GM21381 (cell line): Measurements from ENCODE around the gene NLRP6.
A peak's percentile ranks its signal among the peaks of the same experiment; 100 is the strongest.
"Not testable (repeated sequence)": the region's sequence is repeated elsewhere in the genome, so short reads cannot be mapped to it uniquely, and the experiment has no call there.

Experiments
- ATAC-seq: cut with Tn5 transposase; IDR thresholded peaks from one replicate; pipeline ENCODE4 v1.9.1; 2021; ENCODE audit warnings: mild to moderate bottlenecking, moderate library complexity; ENCODE audit not compliant: unreplicated experiment

NLRP6 gene

GRCh38 chr11:319121-319887 lies 41.1 kb downstream of the NLRP6 start:
- ATAC-seq: peak; percentile 14

- not testable (repeated sequence) for ATAC-seq
Observed at GRCh38 chr11:319888-320273, 41.7 kb downstream of the NLRP6 start.

DNA sequence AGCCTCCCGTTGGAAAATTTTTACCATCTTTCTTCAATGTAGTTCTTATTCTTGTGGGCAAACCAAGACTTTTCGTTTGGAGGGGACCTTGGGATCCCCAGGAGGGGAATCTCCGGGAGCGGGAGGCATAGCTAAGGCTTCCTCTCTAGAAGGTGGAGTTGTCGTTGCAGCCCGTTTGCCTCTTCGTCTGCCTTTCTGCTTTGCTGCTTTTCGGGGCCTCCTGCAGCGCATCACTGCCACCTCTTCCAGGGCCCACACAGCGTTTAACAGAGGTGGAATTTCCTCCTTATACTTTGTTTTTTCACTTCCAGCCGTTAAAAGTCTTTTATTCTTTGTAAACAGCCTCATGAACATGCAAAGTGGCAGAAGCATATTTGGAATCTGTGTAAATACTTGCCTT lies 45.9 kb downstream of the NLRP6 start:
- ATAC-seq: no peak

DNA sequence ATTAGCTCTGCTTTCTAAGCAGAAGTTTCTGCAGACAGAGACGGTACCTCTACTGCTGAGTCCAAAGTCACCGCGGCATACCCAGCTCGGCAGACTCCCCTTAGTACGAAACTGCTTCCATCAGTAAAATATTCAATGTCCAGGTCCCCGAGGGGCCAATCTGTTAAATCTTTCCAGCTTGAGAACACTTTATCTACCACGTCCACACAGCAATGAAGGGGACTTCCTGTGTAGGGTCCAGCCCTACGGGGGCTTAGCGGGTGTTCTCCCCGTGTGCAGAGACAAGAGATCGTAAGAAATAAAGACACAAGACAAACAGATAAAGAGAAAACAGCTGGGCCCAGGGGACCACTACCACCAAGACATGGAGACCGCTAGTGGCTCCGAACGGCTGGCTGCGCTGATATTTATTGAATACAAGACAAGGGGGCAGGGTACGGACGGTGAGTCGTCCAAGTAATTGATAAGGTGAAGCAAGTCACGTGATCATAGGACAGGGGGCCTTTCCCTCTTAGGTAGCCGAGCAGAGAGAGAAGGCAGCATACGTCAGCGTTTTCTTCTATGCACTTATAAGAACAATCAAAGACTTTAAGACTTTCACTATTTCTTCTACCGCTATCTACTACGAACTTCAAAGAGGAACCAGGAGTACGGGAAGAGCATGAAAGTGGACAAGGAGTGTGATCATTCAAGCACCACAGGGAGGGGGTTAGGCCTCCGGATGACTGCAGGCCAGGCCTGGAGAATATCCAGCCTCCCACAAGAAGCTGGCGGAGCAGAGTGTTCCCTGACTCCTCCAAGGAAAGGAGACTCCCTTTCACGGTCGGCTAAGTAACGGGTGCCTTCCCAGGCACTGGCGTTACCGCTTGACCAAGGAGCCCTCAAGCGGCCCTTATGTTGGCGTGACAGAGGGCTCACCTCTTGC lies 46.6 kb downstream of the NLRP6 start:
- not testable (repeated sequence) for ATAC-seq

DNA sequence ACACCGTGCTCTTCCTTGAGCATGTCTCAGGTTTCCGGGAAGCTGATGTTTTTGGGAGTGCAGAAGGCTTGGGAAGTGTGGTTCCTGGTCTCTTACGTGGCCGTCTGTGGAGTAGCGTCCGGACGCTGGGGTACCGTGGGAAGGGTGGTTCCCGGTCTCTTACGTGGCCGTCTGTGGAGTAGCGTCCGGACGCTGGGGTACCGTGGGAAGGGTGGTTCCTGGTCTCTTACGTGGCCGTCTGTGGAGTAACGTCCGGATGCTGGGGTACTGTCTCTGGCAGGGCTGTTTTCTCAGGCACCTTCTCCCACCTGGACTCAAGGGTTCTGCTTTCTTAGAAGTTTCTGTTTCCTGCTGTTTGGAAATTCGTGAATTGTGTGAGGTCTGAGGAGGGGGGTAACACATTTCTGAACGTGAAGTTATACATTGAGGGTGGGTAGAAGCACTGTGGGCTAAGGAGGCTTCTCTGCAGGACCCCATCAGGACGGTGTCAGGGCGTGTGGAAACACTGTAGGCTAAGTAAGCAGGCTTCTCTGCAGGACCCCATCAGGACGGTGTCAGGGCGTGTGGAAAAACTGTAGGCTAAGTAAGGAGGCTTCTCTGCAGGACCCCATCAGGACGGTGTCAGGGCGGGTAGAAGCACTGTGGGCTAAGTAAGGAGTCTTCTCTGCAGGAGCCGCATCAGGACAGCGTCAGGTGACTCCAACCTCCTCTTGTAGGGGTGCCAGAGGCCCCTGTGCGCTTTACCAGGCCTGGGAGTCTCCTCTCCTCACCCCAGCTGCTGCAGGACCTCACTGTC lies 47.8 kb downstream of the NLRP6 start:
- no peak for ATAC-seq

DNA sequence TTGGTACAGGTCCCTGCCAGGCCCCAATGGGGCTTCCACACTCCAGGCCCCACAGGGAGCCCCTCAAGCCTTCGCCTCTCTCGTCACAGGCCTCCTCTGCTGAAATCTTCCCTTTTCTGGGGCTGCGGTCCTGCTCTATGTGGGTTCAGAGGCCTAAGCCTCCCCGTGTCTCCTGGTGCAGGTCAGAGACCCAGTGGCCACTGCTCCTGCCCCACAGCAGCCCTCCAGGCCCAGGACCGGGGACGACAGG lies 48.3 kb downstream of the NLRP6 start:
- ATAC-seq: no peak

DNA sequence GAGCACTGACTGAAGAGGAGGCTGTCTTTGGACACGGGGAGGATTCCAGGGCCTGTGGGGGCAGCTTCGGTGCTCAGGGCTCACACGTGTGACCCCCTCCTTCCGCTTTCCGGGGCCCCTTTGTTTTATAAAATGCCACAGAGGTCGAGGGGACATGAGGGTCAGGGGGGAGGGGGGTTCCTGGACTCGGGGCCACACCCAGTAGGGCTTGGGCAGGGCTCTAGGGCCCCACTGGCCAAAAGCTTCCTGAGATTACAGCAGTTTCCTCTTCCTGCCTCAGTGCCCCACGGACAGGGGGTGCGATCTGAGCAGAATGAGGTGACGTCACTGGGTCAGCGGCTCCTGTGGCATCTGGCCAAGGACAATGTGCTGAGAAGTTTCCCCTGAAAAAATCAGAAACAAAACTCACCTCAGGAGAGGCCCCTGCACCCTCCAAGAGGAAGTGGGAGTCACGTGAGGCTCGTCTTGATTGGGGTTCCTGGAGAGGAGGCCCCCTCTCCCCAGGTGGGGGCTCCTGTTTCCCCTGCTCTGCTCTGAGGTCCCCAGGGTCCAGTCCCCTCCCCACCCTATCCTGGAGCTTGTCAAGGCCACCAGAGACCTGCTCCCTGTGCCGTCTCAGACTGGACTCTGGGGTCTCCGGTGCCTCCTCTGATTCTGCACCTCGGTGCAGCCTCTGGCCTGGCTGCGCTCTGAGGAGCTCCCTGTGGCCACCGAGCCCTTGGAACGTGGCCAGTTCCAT lies 48.8 kb downstream of the NLRP6 start:
- ATAC-seq: peak; percentile 76

DNA sequence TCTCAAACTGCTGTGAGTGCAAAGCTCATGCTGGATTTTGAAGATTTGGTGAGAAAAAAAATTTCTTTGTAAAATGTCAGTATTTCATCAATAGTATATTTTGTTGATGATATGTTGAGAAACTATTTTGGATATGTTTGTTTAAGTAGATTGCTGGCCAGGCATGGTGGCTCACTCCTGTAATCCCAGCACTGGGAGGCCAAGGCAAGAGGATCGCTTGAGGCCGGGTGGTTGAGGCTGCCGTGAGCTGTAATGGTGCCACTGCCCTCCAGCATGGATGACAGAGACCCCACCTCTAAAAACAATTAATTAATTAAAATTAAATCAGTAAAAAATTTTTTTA lies 49.3 kb downstream of the NLRP6 start:
- ATAC-seq: no peak

DNA sequence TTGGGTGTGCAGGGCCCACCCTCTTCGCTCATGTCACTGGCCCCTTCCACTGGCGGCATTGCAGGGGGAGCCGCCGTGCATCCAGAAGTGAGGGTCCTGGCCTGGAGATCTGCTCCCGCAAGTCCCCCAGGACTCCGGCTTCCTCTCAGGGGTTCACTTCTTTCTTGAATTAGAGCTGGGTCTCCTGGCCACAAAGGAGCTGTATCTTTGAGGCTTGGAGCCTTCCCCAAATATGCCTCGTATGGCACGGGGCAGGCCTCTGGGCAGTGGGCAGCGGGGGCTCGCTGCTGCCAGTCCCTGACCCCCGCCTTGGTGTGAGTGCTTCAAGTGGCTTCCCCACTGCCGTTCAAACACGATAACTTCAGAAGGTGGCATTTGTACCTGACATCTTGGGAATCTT lies 49.8 kb downstream of the NLRP6 start:
- ATAC-seq: no peak

DNA sequence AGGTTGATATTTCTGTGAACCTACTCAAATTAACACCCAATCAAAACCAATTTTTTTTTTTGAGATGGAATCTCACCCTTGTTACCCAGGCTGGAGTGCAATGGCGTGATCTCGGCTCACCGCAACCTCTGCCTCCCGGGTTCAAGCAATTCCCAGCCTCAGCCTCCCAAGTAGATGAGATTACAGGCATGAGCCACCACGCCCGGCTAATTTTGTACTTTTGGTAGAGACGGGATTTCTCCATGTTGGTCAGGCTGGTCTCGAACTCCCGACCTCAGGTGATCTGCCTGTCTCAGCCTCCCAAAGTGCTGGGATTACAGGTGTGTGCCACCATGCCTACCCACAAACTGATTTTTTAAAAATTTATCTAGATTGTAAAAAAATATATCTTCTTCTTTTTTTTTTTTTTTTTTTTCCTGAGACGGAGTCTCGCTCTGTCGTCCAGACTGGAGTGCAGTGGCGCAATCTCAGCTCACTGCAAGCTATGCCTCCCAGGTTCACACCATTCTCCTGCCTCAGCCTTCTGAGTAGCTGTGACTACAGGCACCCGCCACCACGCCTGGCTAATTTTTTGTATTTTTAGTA lies 50.4 kb downstream of the NLRP6 start:
- ATAC-seq: not testable (repeated sequence)

- no peak for ATAC-seq
Observed at GRCh38 chr11:329886-330253, 51.7 kb downstream of the NLRP6 start.

GRCh38 chr11:330307-330693 lies 52.1 kb downstream of the NLRP6 start:
- no peak for ATAC-seq

DNA sequence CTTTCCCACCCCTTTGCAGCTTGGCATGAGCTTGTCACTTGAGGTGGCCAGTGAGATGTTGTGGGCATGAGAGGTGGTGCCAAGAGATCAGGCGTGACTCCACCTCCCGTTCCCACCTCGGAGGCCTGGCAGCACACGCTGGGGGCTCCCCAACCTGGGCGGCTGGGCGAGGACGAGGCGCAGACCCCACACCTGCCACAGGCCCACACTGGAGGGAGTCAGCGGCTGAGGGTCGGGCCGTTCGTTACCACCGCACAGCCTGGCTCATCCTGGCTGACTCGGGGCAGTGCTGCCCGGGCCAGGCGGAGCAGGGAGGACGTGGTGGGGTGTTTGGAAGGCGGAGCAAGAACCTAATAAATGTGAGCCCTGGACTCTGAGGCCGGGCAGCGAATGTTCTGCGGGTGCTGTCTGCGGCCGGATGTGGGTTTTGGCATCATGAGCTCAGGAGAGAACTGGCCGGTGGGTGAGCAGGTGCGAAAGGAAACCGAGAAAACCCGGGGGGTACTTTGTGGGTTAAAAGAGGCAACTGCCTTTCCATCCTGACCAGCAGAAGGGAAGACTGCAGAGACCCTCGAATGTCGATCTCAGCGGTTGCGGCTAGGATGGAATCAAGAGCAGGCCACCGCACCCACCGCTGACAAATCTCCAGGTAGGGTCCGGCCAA lies 52.6 kb downstream of the NLRP6 start:
- ATAC-seq: no peak

- no peak for ATAC-seq
Observed at GRCh38 chr11:331358-332060, 53.3 kb downstream of the NLRP6 start.

GRCh38 chr11:332651-333480 lies 54.7 kb downstream of the NLRP6 start:
- no peak for ATAC-seq

DNA sequence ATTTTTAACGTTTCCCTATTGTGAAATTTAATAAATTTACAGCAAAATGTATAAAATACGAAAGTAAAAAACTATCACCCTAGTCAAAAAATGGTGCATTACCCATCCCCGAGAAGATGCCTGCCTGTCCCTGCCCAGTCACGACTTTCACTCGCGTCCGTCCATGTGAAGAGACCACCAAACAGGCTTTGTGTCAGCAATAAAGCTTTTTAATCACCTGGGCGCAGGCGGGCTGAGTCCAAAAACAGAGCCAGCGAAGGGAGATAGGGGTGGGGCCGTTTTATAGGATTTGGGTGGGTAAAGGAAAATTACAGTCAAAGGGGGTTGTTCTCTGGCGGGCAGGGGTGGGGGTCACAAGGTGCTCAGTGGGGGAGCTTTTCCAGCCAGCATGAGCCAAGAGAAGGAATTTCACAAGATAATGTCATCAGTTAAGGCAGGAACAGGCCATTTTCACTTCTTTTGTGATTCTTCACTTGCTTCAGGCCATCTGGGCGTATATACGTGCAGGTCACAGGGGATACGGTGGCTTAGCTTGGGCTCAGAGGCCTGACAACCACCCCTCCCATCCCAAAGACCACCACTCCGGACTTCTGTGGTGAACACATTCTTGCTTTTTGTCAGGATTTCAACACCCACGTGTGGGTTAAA lies 55.5 kb downstream of the NLRP6 start:
- not testable (repeated sequence) for ATAC-seq

DNA sequence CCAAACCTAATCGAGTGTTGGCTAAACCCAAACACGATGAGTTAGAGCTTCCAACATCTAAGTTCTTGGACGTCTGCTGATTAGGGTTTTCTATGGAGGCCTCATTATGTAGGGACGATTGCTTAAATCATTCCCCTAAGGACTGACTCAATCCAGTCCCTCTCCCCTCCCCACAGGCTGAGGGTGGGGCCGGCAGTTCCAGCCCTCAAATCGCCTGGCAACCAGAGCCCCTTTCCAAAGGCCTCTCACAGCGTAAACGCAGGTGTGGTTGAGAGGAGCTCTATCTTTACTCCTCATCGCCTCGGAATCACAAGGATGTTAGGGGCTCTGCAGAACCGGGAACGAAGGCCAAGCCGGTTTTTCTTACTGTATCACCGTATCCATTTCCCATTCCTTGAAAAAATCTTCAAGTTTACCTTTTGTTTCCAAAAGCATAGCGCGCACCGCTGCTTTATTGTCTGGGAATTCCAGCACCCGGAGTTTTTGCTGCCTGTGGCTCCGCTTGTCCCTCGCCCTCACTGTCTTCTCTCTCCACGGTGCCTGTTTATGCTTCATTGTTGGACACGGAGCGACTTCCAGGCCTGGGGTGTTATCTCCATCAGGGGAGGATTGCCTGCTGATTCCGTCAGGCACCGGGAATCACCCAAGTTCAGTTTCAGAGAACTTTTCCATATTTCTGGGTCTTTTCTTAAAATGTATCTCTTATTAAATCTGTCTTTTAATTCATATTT lies 56.2 kb downstream of the NLRP6 start:
- no peak for ATAC-seq
